Smooth muscle cell (in vitro differentiated cells): ENCODE measurements around the gene RIT2. TPM values are rescaled to one million over a fixed set of nuclear protein-coding genes. Genes with fewer than 3 reads are reported as not detected.

Experiments
- DNase-seq: peaks from one replicate; lab custom pipeline; 2025; ENCODE audit not compliant: unreplicated experiment; lab: John Stamatoyannopoulos, UW
- H2AFZ ChIP-seq: fragments of 200-600 bp; sonication (generic); 2 replicates; pipeline ENCODE4 v1.6.0; 2016; ENCODE audit warnings: antibody characterized with exemption, low read depth, mild to moderate bottlenecking
- H3F3A ChIP-seq: fragments of 200-600 bp; sonication (generic); 2 replicates; pipeline ENCODE4 v1.6.0; 2017; ENCODE audit warnings: antibody characterized with exemption, low read depth
- H3K27ac ChIP-seq: fragments of 200-600 bp; sonication (generic); 2 replicates; pipeline ENCODE4 v1.5.1; 2016; ENCODE audit warnings: low read depth, mild to moderate bottlenecking
- H3K27me3 ChIP-seq: fragments of 200-600 bp; sonication (generic); 2 replicates; pipeline ENCODE4 v1.6.1; 2016; ENCODE audit warnings: low read depth, mild to moderate bottlenecking
- H3K36me3 ChIP-seq: fragments of 200-600 bp; sonication (generic); 2 replicates; pipeline ENCODE4 v1.5.1; 2016; ENCODE audit warnings: low read depth
- H3K4me1 ChIP-seq: fragments of 200-600 bp; sonication (generic); 2 replicates; pipeline ENCODE4 v1.5.1; 2016; ENCODE audit warnings: low read depth
- H3K4me2 ChIP-seq: fragments of 200-600 bp; sonication (generic); 2 replicates; pipeline ENCODE4 v1.6.0; 2016; ENCODE audit warnings: mild to moderate bottlenecking
- H3K4me3 ChIP-seq: fragments of 200-600 bp; sonication (generic); 2 replicates; pipeline ENCODE4 v1.5.1; 2016; ENCODE audit warnings: mild to moderate bottlenecking
- H3K79me2 ChIP-seq: fragments of 200-600 bp; sonication (generic); 2 replicates; pipeline ENCODE4 v1.6.0; 2016; ENCODE audit warnings: low read depth, mild to moderate bottlenecking
- H3K9ac ChIP-seq: fragments of 200-600 bp; sonication (generic); 2 replicates; pipeline ENCODE4 v1.6.0; 2016; ENCODE audit warnings: low read depth
- H3K9me3 ChIP-seq: fragments of 200-600 bp; sonication (generic); replicated peaks from 2 replicates; pipeline ENCODE4 v1.5.1; 2016; ENCODE audit warnings: low read depth
- H4K20me1 ChIP-seq: fragments of 200-600 bp; sonication (generic); 2 replicates; pipeline ENCODE4 v1.6.0; 2016; ENCODE audit warnings: low read depth
- CTCF ChIP-seq: fragments of 200-600 bp; sonication (generic); IDR thresholded peaks from 2 replicates; pipeline ENCODE4 v1.5.1; 2017; ENCODE audit warnings: borderline replicate concordance, mild to moderate bottlenecking, antibody characterized with exemption; ENCODE audit not compliant: insufficient read depth, poor library complexity, severe bottlenecking
- WGBS: methylation state at CpG from one replicate; pipeline ENCODE4 v1.1.7; 2016; ENCODE audit warnings: low lambda C conversion rate; 5-methylcytosine and 5-hydroxymethylcytosine counted together
- polyA plus RNA-seq: library from polyadenylated mRNA; unstranded; fragments of >200 nt; fragmentation: Nextera tagmentation; extraction: Ambion mirVana; gene quantifications from 2 replicates; pipeline ENCODE4 v1.2.1, GENCODE V29; 2016
- total RNA-seq: library from RNA; depleted of rRNA; stranded (reverse); fragments of >200 nt; gene quantifications from 2 replicates; pipeline ENCODE4 v1.2.3, GENCODE V29; 2014

Gene RIT2
- total and polyA plus RNA-seq, 2 experiments from 2014 or later, result not detected

DNA sequence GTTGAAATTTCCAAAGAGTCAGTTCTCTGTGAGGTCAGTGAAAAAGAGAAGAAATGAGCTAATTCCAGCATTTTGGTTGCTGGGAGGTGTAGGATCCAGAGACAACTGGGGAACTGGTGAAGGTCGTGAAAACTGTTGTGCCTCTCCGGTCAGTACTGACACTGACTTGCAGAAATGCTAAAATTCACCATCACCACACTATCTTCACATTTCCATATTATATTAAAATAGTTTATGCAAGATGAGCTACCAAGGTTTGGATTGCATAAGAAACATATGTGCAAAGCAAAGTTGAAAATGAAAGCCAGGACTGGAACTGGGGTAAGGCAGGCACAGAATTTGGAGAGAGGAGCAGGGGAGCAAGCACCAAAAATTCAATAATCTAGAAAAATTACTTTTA, 21.8 kb downstream of the RIT2 start:
- Histone ChIP-seq H3K79me2 (no peaks in the 10 kb centered on the region), H3K27me3 (no peaks in the 10 kb centered on the region), H2AFZ (no peak overlapping the region), H3K36me3 (no peaks in the 10 kb centered on the region), H3K4me1 (no peaks in the 10 kb centered on the region), H3K9me3 (peaks cover 4% of the 10 kb centered on the region), H3K9ac (no peak overlapping the region), H3K4me3 (no peak overlapping the region), H3K27ac (no peak overlapping the region), H4K20me1 (no peaks in the 10 kb centered on the region), H3F3A (no peaks in the 10 kb centered on the region), H3K4me2 (no peak overlapping the region)
- 90% methylated on average over 2 of the region's 2 CpGs for WGBS
- TF ChIP-seq CTCF, result no peak
- no peak for DNase-seq

GRCh38 chr18:43092539-43092938, 22.9 kb downstream of the RIT2 start:
- Histone ChIP-seq H3K9ac (no peak overlapping the region), H2AFZ (no peak overlapping the region), H3K4me2 (no peak overlapping the region), H3K9me3 (peaks cover 4% of the 10 kb centered on the region), H3K79me2 (no peaks in the 10 kb centered on the region), H3K4me1 (no peaks in the 10 kb centered on the region), H3K27ac (no peak overlapping the region), H3K4me3 (no peak overlapping the region), H3K27me3 (no peaks in the 10 kb centered on the region), H3K36me3 (no peaks in the 10 kb centered on the region), H3F3A (no peaks in the 10 kb centered on the region), H4K20me1 (no peaks in the 10 kb centered on the region)
- no peak for TF ChIP-seq CTCF
- WGBS, result 89% methylated on average over 5 of the region's 5 CpGs
- DNase-seq, result no peak

DNA sequence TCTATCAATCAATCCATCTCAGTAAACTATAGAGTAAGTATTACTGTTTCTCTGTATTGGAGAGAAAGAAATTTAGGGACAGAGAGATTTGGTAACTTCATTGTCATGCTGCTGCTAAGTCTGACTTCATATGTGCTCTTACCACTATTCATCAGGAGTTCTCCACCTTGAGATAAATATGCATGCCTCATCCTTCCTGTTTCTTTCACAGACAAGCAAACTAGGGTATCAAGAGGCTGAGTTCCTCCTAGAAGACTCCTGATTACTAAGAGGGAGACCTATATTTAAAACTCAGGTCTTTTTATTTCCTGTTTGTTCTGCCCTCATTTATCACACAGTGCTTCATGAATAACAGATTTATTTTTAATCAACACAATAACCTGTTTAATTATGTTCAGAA, 34.1 kb downstream of the RIT2 start:
- no peak overlapping the region for H3K4me2 ChIP-seq
- H3K27me3 ChIP-seq, result no peaks in the 10 kb centered on the region
- no peaks in the 10 kb centered on the region for H3K4me1 ChIP-seq
- no peak overlapping the region for H3K9ac ChIP-seq
- H2AFZ ChIP-seq, result no peak overlapping the region
- H3K79me2 ChIP-seq, result no peaks in the 10 kb centered on the region
- H3K4me3 ChIP-seq, result no peak overlapping the region
- no peak overlapping the region for H3K27ac ChIP-seq
- no peaks in the 10 kb centered on the region for H3K36me3 ChIP-seq
- no peak for TF ChIP-seq CTCF
- no peak for DNase-seq
- H3K9me3 ChIP-seq, result no peaks in the 10 kb centered on the region
- no peaks in the 10 kb centered on the region for H4K20me1 ChIP-seq
- no peaks in the 10 kb centered on the region for H3F3A ChIP-seq

DNA sequence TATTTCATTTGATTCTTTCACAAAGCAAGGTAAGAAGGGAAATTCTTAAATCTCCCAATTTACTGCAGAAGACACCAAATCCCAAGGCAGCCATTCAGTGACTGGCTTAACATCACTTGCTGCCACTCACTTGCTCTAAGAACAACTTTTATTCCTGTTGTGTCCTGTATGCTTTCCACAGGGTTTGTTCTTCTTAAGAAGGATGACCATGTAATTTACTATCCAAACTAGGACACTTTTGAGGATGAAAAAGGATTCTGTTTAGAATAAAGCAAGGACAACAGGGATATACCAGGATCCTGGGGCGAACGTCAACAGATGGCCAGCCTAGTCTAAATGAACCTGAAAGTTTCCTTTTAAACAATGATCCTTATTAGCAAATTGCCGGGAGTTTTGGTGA, 34.8 kb downstream of the RIT2 start:
- 97% methylated on average over 3 of the region's 3 CpGs for WGBS
- H3F3A ChIP-seq, result no peaks in the 10 kb centered on the region
- no peak for DNase-seq
- H2AFZ ChIP-seq, result no peak overlapping the region
- no peaks in the 10 kb centered on the region for H3K36me3 ChIP-seq
- H3K9me3 ChIP-seq, result no peaks in the 10 kb centered on the region
- no peaks in the 10 kb centered on the region for H4K20me1 ChIP-seq
- no peaks in the 10 kb centered on the region for H3K4me1 ChIP-seq
- no peak overlapping the region for H3K4me3 ChIP-seq
- no peak for TF ChIP-seq CTCF
- no peak overlapping the region for H3K27ac ChIP-seq
- H3K4me2 ChIP-seq, result no peak overlapping the region
- no peaks in the 10 kb centered on the region for H3K27me3 ChIP-seq
- H3K9ac ChIP-seq, result no peak overlapping the region
- no peaks in the 10 kb centered on the region for H3K79me2 ChIP-seq
